KMS-11 (cell line): ENCODE data around the gene TBC1D14.

ENCODE experiments used
- H2AFZ ChIP-seq: fragments of 200-600 bp; sonication (generic); 2 replicates; pipeline ENCODE4 v1.6.1; 2016; ENCODE audit warnings: antibody characterized with exemption, mixed run types, low read depth
- H3K27ac ChIP-seq: fragments of 200-600 bp; sonication (generic); 2 replicates; pipeline ENCODE4 v1.6.1; 2016; ENCODE audit warnings: mild to moderate bottlenecking, mixed run types
- H3K27me3 ChIP-seq: fragments of 200-600 bp; sonication (generic); 2 replicates; pipeline ENCODE4 v1.6.1; 2017; ENCODE audit warnings: mild to moderate bottlenecking, low read depth, mixed run types, moderate library complexity; ENCODE audit not compliant: insufficient read depth
- H3K36me3 ChIP-seq: fragments of 200-600 bp; sonication (generic); 2 replicates; pipeline ENCODE4 v1.6.1; 2017; ENCODE audit warnings: mild to moderate bottlenecking, mixed run types; ENCODE audit not compliant: insufficient read depth
- H3K4me1 ChIP-seq: fragments of 200-600 bp; sonication (generic); 2 replicates; pipeline ENCODE4 v1.6.1; 2016; ENCODE audit warnings: mild to moderate bottlenecking, low read depth, mixed run types; ENCODE audit not compliant: poor library complexity, severe bottlenecking
- H3K4me2 ChIP-seq: fragments of 200-600 bp; sonication (generic); 2 replicates; pipeline ENCODE4 v1.7.0; 2016; ENCODE audit warnings: mild to moderate bottlenecking, mixed run types
- H3K4me3 ChIP-seq: fragments of 200-600 bp; sonication (generic); IDR thresholded peaks from 2 replicates; pipeline ENCODE4 v1.6.1; 2017; ENCODE audit warnings: low read depth, low read length, mixed read lengths; ENCODE audit not compliant: insufficient read depth
- H3K79me2 ChIP-seq: fragments of 200-600 bp; sonication (generic); 2 replicates; pipeline ENCODE4 v1.6.1; 2016; ENCODE audit warnings: low read depth, mixed run types; ENCODE audit not compliant: insufficient read depth
- H3K9ac ChIP-seq: fragments of 200-600 bp; sonication (generic); 2 replicates; pipeline ENCODE4 v1.6.1; 2016; ENCODE audit warnings: mild to moderate bottlenecking, mixed run types
- H4K20me1 ChIP-seq: fragments of 200-600 bp; sonication (generic); 2 replicates; pipeline ENCODE4 v1.6.1; 2016; ENCODE audit warnings: mild to moderate bottlenecking, mixed run types; ENCODE audit not compliant: insufficient read depth
- TF ChIP-seq, protein P1 (sequence below): fragments of 200-600 bp; sonication (generic); conservative IDR thresholded peaks from 2 replicates; pipeline ENCODE4 v1.6.1; 2017; ENCODE audit warnings: low read depth, mild to moderate bottlenecking, antibody characterized with exemption, low read length, moderate library complexity, mixed read lengths

TBC1D14 gene

DNA sequence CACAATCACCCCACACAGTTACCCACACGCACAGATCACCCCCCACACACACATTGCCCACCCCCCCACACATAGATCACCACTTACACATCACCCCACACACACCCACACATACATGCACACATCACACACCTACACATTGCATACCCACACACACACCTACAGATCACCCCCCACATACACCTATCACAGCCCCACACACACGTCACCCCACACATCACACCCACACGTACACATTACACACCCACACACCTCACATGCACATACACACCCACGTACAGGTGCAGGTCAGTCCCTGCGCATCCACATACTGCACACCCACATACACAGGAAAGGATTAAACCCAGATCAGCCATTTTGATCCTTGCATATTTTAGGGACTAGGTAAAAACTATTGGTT lies 118.3 kb downstream of the TBC1D14 start:
- H3K9ac ChIP-seq: no peak overlapping the region
- H3K4me1 ChIP-seq: no peaks in the 10 kb centered on the region
- H3K79me2 ChIP-seq: no peaks in the 10 kb centered on the region
- H4K20me1 ChIP-seq: no peaks in the 10 kb centered on the region
- H3K27me3 ChIP-seq: no peaks in the 10 kb centered on the region
- no peak overlapping the region for H3K4me2 ChIP-seq
- H3K4me3 ChIP-seq: no peak overlapping the region
- no peak overlapping the region for H2AFZ ChIP-seq
- TF ChIP-seq, protein P1, sequence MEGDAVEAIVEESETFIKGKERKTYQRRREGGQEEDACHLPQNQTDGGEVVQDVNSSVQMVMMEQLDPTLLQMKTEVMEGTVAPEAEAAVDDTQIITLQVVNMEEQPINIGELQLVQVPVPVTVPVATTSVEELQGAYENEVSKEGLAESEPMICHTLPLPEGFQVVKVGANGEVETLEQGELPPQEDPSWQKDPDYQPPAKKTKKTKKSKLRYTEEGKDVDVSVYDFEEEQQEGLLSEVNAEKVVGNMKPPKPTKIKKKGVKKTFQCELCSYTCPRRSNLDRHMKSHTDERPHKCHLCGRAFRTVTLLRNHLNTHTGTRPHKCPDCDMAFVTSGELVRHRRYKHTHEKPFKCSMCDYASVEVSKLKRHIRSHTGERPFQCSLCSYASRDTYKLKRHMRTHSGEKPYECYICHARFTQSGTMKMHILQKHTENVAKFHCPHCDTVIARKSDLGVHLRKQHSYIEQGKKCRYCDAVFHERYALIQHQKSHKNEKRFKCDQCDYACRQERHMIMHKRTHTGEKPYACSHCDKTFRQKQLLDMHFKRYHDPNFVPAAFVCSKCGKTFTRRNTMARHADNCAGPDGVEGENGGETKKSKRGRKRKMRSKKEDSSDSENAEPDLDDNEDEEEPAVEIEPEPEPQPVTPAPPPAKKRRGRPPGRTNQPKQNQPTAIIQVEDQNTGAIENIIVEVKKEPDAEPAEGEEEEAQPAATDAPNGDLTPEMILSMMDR: no peak
- H3K36me3 ChIP-seq: no peaks in the 10 kb centered on the region
- H3K27ac ChIP-seq: no peak overlapping the region

DNA sequence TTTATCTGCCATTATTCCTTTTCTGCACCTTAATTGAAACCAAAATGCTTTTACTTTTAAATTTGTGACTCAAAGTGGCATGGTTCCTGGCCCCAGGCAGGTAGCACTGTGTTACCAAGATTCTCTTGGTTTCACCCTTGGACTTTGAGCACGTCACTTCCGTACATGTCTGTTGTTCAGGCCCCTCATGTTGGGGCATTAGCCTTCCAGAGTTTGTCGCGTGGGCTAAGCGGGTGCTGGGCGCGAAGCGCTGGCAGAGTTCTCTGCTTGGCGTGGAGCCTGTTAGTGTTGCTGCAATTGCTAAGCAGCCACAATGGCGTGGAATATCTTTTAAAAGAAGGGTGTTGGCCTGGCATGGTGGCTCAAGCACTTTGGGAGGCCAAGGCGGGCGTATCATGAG lies 119.6 kb downstream of the TBC1D14 start:
- no peaks in the 10 kb centered on the region for H3K79me2 ChIP-seq
- no peak overlapping the region for H2AFZ ChIP-seq
- no peaks in the 10 kb centered on the region for H3K27me3 ChIP-seq
- H3K27ac ChIP-seq: no peak overlapping the region
- H3K4me3 ChIP-seq: no peak overlapping the region
- TF ChIP-seq, protein P1: no peak
- H3K9ac ChIP-seq: no peak overlapping the region
- no peak overlapping the region for H3K4me2 ChIP-seq
- H3K4me1 ChIP-seq: no peaks in the 10 kb centered on the region
- no peaks in the 10 kb centered on the region for H4K20me1 ChIP-seq
- H3K36me3 ChIP-seq: no peaks in the 10 kb centered on the region

GRCh38 chr4:7029921-7030320 lies 120.3 kb downstream of the TBC1D14 start:
- TF ChIP-seq, protein P1: no peak
- H3K27ac ChIP-seq: no peak overlapping the region
- no peaks in the 10 kb centered on the region for H4K20me1 ChIP-seq
- H3K9ac ChIP-seq: no peak overlapping the region
- no peaks in the 10 kb centered on the region for H3K79me2 ChIP-seq
- no peaks in the 10 kb centered on the region for H3K27me3 ChIP-seq
- no peak overlapping the region for H3K4me2 ChIP-seq
- H3K4me1 ChIP-seq: no peaks in the 10 kb centered on the region
- no peaks in the 10 kb centered on the region for H3K36me3 ChIP-seq
- H2AFZ ChIP-seq: no peak overlapping the region
- H3K4me3 ChIP-seq: no peak overlapping the region

GRCh38 chr4:7030856-7031255 lies 121.2 kb downstream of the TBC1D14 start:
- H3K4me3 ChIP-seq: no peak overlapping the region
- no peaks in the 10 kb centered on the region for H4K20me1 ChIP-seq
- H3K4me2 ChIP-seq: no peak overlapping the region
- H3K9ac ChIP-seq: no peak overlapping the region
- no peaks in the 10 kb centered on the region for H3K79me2 ChIP-seq
- TF ChIP-seq, protein P1: no peak
- H3K36me3 ChIP-seq: no peaks in the 10 kb centered on the region
- no peaks in the 10 kb centered on the region for H3K27me3 ChIP-seq
- H3K4me1 ChIP-seq: no peaks in the 10 kb centered on the region
- no peak overlapping the region for H3K27ac ChIP-seq
- no peak overlapping the region for H2AFZ ChIP-seq
